ENCODE measurements around the gene TMUB2. TPM values are rescaled to one million over a fixed set of nuclear protein-coding genes. Genes with fewer than 3 reads are reported as not detected.
A peak's percentile ranks its signal among the peaks of the same experiment; 100 is the strongest.

The TMUB2 gene
- total RNA-seq, 4 donors from 2014 or later: 19.8 to 66.6 (median 52.7) TPM

DNA sequence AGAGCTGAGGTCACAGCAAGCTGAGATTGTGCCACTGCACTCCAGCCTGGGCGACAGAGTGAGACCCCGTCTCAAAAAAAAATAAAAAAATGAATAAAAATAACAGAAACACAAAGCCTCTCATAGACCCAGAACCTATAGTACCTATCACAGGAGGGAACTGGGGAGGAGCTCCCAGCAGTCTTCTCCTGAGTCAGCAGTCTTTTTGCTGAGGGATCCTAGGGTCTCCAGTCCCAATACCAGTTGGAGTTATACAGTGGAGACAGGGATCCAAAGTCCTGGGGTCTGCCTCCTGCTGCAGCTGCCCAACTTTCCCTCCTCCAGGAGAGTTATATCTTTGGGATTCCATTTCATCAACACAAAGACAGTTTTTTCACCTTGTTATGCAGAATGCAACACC, 3.7 kb upstream of the TMUB2 start:
- Histone ChIP-seq H3K4me1 (peaks cover 0 to 21% (median 15%) of the 10 kb centered on the region in 4 donors), H3K27ac (no peak overlapping the region), H3K4me3 (no peak overlapping the region), H3K27me3 (no peaks in the 10 kb centered on the region), H3K36me3 (peaks cover 0 to 22% (median 0%) of the 10 kb centered on the region in 3 donors), H3K9me3 (no peaks in the 10 kb centered on the region)
- DNase-seq: no peak
- TF ChIP-seq CTCF (IDR thresholded peaks at IDR 0.05): no peak
- no peak for TF ChIP-seq POLR2A (IDR thresholded peaks at IDR 0.05)

DNA sequence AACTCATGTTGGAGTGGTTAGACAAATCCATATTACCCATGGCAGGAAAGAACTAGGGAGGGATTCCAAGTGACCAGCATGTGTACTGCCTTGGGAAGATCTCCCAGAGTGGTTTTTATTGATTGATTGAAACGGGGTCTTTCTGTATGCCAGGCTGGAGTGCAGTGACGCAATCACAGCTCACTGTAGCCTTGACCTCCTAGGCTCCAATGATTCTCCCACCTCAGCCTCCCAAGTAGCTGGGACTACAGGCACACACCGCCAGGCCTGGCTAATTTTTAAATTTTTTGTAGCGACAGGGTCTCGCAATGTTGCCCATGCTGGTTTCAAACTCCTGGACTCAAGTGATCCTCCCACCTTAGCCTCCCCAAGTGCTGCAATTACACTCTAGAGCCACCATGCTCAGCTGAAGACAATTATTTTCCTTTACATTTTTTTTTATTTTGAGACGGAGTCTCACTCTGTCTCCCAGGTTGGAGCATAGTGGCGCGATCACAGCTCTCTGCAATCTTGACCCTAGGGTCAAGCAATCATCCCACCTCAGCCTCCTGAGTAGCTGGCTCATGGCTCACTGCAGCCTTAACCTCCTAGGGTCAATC, 2.5 kb upstream of the TMUB2 start:
- Histone ChIP-seq H3K36me3 (peaks cover 0 to 18% (median 0%) of the 10 kb centered on the region in 3 donors), H3K4me1 (peaks cover 0 to 26% (median 19%) of the 10 kb centered on the region in 4 donors), H3K4me3 (no peak overlapping the region), H3K9me3 (no peaks in the 10 kb centered on the region), H3K27me3 (no peaks in the 10 kb centered on the region), H3K27ac (no peak overlapping the region)
- no peak for DNase-seq
- no peak for TF ChIP-seq POLR2A (IDR thresholded peaks at IDR 0.05)
- TF ChIP-seq CTCF (IDR thresholded peaks at IDR 0.05): no peak

DNA sequence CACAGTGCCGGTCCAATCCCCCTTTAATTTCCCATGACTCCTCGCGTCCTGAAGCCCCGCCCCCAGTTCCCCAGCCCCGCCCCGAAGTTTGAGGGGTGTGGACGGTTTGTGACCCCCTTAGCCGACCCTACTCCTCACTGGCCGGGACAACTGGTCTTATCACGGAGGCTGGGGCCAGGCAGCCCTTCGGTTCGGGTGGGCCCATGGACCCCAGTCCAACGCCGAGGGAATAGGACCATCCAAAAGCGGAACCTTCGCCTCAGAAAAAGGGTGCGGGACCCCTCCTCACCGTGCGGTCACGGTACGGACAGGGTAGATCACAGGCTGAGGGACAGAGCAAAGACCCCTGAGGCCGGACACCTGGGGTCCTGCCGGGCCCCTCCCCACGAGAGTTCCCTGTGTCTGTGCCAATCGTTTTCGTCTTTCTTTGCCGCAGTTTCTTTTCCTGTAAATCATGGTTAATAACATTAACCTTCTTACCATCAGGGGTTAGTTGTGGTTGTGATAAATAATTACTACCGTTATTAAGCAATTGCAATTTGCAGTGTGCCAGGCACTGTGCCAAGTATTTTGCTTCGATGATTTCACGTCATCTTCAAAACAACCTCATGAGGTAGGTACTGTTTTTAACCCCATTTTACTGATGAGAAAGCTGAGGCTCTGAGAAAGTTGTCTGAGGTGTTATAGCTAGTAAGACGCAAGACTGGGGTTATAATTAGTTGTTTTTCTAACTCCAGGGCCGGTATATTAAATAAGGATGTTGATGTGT, 543 bp downstream of the TMUB2 start:
- Histone ChIP-seq H3K36me3 (peaks cover 0 to 27% (median 0%) of the 10 kb centered on the region in 3 donors), H3K4me3 (peak overlapping the region; percentile 62 to 94 (median 83)), H3K9me3 (no peaks in the 10 kb centered on the region), H3K27me3 (no peaks in the 10 kb centered on the region), H3K27ac (peak overlapping the region; percentile 95 to 99 (median 98)), H3K4me1 (peaks cover 0 to 26% (median 19%) of the 10 kb centered on the region in 4 donors)
- no peak for TF ChIP-seq POLR2A (IDR thresholded peaks at IDR 0.05)
- TF ChIP-seq CTCF (IDR thresholded peaks at IDR 0.05): no peak
- DNase-seq: no peak

DNA sequence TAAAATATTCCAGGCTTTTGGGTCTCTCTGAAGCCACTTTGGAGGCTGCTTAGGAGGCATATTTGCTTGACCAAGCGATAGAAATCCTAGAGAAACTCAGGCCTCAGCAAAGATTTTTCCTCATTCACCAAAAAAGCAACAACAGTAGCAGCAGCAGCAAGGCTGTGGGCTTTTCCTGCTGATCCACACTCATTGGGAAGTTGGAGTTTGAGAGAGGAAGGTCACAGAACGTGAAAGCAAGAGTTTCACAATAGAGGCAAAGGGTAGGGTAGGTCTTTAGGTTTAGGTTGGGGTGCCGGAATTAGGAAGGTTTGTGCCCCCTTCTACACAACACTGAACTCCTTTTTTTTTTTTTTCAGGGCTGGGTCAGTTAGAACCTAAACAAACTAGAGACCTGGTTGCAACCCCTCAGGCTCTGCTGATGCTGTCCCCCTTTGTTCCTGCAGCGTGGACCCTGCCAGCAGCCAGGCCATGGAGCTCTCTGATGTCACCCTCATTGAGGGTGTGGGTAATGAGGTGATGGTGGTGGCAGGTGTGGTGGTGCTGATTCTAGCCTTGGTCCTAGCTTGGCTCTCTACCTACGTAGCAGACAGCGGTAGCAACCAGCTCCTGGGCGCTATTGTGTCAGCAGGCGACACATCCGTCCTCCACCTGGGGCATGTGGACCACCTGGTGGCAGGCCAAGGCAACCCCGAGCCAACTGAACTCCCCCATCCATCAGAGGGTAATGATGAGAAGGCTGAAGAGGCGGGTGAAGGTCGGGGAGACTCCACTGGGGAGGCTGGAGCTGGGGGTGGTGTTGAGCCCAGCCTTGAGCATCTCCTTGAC, 2.0 kb downstream of the TMUB2 start:
- H3K27ac ChIP-seq: peak overlapping the region in 1 of 4 donors; percentile 46
- H3K27me3 ChIP-seq: no peaks in the 10 kb centered on the region
- H3K9me3 ChIP-seq: no peaks in the 10 kb centered on the region
- peaks cover 0 to 36% (median 0%) of the 10 kb centered on the region in 3 donors for H3K36me3 ChIP-seq
- peaks cover 0 to 34% (median 19%) of the 10 kb centered on the region in 4 donors for H3K4me1 ChIP-seq
- H3K4me3 ChIP-seq: no peak overlapping the region
- DNase-seq: no peak
- TF ChIP-seq CTCF (IDR thresholded peaks at IDR 0.05) (no peak), POLR2A (IDR thresholded peaks at IDR 0.05) (no peak)

DNA sequence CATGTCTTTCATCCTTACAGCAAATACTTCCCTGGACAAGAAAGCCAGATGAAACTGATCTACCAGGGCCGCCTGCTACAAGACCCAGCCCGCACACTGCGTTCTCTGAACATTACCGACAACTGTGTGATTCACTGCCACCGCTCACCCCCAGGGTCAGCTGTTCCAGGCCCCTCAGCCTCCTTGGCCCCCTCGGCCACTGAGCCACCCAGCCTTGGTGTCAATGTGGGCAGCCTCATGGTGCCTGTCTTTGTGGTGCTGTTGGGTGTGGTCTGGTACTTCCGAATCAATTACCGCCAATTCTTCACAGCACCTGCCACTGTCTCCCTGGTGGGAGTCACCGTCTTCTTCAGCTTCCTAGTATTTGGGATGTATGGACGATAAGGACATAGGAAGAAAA, 3.7 kb downstream of the TMUB2 start:
- no peak for DNase-seq

More for the DNA sequence above, 3.7 kb downstream of the TMUB2 start:
- Histone ChIP-seq H3K36me3 (peaks cover 0 to 53% (median 0%) of the 10 kb centered on the region in 3 donors), H3K27ac (no peak overlapping the region), H3K4me3 (no peak overlapping the region), H3K4me1 (peaks cover 0 to 25% (median 13%) of the 10 kb centered on the region in 4 donors), H3K9me3 (no peaks in the 10 kb centered on the region), H3K27me3 (no peaks in the 10 kb centered on the region)
- TF ChIP-seq CTCF (IDR thresholded peaks at IDR 0.05) (no peak), POLR2A (IDR thresholded peaks at IDR 0.05) (no peak)

Measured in Peyer's patch (tissue), 4 donors.